ENCODE results near the gene PPFIA2.

PPFIA2 gene

DNA sequence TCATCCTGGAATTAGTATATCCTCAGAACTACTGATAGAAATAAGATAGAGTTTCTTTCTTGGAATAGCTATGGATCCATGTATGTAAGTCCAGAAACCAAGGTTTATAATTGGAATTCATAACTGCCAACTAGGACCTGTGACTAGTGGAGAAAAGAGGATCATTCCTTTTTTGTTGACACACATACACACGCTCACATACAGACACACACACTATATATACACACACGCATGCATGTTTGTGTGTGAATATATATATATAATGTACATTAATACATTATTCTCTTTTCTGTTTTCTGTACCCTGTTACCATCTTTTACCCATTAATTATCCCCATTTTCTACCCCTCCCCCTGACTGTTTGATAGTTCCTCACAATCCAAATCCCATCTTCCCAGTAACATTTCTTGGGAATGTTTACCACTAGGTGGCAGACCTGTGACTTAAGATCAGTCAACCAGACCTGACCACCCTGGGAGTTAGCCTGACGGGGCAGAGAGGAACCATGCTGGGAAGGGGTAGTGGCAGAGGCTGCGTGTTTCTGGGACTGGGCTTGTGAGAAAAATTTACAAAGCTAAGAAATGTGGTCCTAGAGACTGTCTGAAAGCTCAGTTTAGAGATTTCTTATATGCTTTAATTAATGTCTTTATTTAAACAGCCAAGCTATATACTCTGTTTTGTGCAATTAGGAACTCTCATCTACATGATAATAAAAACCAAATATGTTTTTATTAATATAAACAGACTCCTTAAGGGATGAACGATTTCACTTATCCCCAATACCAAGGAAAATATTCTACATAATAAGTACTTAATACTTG is 308.0 kb downstream of the PPFIA2 start:
- H2AFZ ChIP-seq (ENCODE audit: low read depth) = no peak overlapping the region
- no peak overlapping the region for H3K4me3 ChIP-seq (IDR thresholded peaks at IDR 0.05; ENCODE audit: insufficient read depth, low read depth, low read length)
- no peaks in the 10 kb centered on the region for H3K36me3 ChIP-seq (ENCODE audit: insufficient read depth)
- no peak overlapping the region for H3K27ac ChIP-seq
- no peaks in the 10 kb centered on the region for H3K79me2 ChIP-seq (ENCODE audit: insufficient read depth, low read depth)
- H4K20me1 ChIP-seq (ENCODE audit: insufficient read depth) = no peaks in the 10 kb centered on the region
- no peaks in the 10 kb centered on the region for H3K27me3 ChIP-seq (ENCODE audit: insufficient read depth, low read depth)
- H3K9ac ChIP-seq = no peak overlapping the region
- TF ChIP-seq, protein P1, sequence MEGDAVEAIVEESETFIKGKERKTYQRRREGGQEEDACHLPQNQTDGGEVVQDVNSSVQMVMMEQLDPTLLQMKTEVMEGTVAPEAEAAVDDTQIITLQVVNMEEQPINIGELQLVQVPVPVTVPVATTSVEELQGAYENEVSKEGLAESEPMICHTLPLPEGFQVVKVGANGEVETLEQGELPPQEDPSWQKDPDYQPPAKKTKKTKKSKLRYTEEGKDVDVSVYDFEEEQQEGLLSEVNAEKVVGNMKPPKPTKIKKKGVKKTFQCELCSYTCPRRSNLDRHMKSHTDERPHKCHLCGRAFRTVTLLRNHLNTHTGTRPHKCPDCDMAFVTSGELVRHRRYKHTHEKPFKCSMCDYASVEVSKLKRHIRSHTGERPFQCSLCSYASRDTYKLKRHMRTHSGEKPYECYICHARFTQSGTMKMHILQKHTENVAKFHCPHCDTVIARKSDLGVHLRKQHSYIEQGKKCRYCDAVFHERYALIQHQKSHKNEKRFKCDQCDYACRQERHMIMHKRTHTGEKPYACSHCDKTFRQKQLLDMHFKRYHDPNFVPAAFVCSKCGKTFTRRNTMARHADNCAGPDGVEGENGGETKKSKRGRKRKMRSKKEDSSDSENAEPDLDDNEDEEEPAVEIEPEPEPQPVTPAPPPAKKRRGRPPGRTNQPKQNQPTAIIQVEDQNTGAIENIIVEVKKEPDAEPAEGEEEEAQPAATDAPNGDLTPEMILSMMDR (conservative IDR thresholded peaks at IDR 0.05; ENCODE audit: low read depth, low read length) = peak; percentile 87
- no peak overlapping the region for H3K4me2 ChIP-seq
- H3K4me1 ChIP-seq (ENCODE audit: low read depth, poor library complexity, severe bottlenecking) = no peaks in the 10 kb centered on the region

DNA sequence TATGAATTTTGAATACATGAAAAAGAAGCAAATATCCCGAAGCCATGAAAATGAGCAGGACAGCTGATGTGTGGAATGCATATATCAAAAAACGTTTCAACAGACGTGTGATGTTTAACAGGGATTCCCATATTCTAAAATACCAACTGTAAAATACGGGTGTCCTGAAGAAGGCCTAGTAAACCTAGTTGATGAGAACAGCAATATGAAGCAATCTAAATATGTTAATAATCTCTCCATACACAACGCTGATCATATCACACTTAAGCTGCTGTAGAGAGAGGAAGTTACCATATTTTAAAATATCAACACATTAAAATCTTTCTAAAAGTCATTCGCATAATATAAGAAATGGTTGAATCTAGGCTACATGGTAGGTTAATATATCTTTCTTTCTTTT is 317.5 kb downstream of the PPFIA2 start:
- Histone ChIP-seq H3K4me1 (ENCODE audit: low read depth, poor library complexity, severe bottlenecking) (no peaks in the 10 kb centered on the region), H3K9ac (no peak overlapping the region), H4K20me1 (ENCODE audit: insufficient read depth) (no peaks in the 10 kb centered on the region), H3K27me3 (ENCODE audit: insufficient read depth, low read depth) (no peaks in the 10 kb centered on the region), H3K36me3 (ENCODE audit: insufficient read depth) (no peaks in the 10 kb centered on the region), H2AFZ (ENCODE audit: low read depth) (no peak overlapping the region), H3K4me3 (IDR thresholded peaks at IDR 0.05; ENCODE audit: insufficient read depth, low read depth, low read length) (no peak overlapping the region), H3K79me2 (ENCODE audit: insufficient read depth, low read depth) (no peaks in the 10 kb centered on the region), H3K4me2 (no peak overlapping the region), H3K27ac (no peak overlapping the region)
- TF ChIP-seq, protein P1 (conservative IDR thresholded peaks at IDR 0.05; ENCODE audit: low read depth, low read length) = no peak

DNA sequence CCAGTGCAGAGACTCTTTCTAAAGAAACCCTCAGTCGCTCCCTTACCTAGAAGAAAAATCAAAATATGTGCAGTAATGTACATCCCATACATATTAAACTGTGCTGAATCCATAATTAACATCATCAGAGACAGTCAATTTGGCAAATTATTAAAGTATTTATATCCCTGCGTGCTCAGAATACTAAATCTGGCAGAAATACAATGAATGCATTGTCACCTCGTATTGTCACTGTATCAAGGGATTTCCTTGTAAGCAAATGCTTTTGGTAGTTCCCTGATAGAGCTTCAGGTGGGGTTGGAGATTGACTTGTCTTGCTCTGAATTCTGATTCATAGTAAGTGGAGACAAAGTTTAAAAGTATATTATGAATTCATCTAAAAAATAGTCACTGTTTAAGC is 319.1 kb downstream of the PPFIA2 start:
- H3K27ac ChIP-seq = no peak overlapping the region
- no peaks in the 10 kb centered on the region for H3K27me3 ChIP-seq (ENCODE audit: insufficient read depth, low read depth)
- H3K4me2 ChIP-seq = no peak overlapping the region
- H3K79me2 ChIP-seq (ENCODE audit: insufficient read depth, low read depth) = no peaks in the 10 kb centered on the region
- TF ChIP-seq, protein P1 (conservative IDR thresholded peaks at IDR 0.05; ENCODE audit: low read depth, low read length) = no peak
- H3K9ac ChIP-seq = no peak overlapping the region
- no peak overlapping the region for H3K4me3 ChIP-seq (IDR thresholded peaks at IDR 0.05; ENCODE audit: insufficient read depth, low read depth, low read length)
- no peak overlapping the region for H2AFZ ChIP-seq (ENCODE audit: low read depth)
- no peaks in the 10 kb centered on the region for H3K4me1 ChIP-seq (ENCODE audit: low read depth, poor library complexity, severe bottlenecking)
- H3K36me3 ChIP-seq (ENCODE audit: insufficient read depth) = no peaks in the 10 kb centered on the region
- H4K20me1 ChIP-seq (ENCODE audit: insufficient read depth) = no peaks in the 10 kb centered on the region

DNA sequence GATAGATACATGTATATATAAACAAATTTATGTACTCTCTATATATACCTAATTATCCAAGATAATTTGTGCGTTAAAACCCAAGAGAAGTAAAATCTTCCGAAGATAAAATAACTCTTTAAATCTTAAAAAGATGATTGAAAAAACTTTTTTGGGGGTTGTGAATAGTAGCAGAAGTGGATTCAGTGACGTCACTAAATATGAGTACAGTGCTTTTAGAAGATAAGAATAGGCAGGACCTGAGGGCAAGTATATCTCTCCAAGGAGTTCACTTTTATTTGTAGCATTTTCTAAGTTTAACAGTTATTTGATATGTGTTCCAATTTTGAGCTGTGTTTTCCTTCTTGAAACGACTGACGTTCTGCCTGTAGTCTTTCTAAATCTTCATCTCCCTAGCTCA is 319.8 kb downstream of the PPFIA2 start:
- Histone ChIP-seq H3K27me3 (ENCODE audit: insufficient read depth, low read depth) (no peaks in the 10 kb centered on the region), H3K36me3 (ENCODE audit: insufficient read depth) (no peaks in the 10 kb centered on the region), H3K9ac (no peak overlapping the region), H3K4me3 (IDR thresholded peaks at IDR 0.05; ENCODE audit: insufficient read depth, low read depth, low read length) (no peak overlapping the region), H3K27ac (no peak overlapping the region), H3K4me1 (ENCODE audit: low read depth, poor library complexity, severe bottlenecking) (no peaks in the 10 kb centered on the region), H3K79me2 (ENCODE audit: insufficient read depth, low read depth) (no peaks in the 10 kb centered on the region), H3K4me2 (no peak overlapping the region), H2AFZ (ENCODE audit: low read depth) (no peak overlapping the region), H4K20me1 (ENCODE audit: insufficient read depth) (no peaks in the 10 kb centered on the region)
- TF ChIP-seq, protein P1 (conservative IDR thresholded peaks at IDR 0.05; ENCODE audit: low read depth, low read length) = no peak
